ENCODE results near the gene GCK.

DNA sequence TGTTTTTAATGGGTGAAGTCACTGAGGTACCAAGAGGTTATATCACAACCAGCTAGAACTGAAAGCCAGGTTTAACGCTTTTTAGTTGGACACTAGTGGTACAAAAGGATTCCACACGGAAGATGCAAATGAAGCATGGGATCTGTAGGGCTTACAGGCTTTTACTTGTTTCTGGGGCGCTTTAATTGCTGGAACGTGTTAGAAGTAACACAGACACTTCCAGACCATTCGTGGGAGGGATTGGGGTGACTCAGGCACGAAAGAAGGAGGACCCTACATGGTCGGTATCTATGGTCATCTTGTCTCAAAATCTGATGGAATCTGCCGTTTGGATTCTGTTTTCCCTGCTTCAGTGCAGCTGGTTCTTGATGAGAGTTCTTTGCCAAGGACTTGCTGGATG, 12.6 kb upstream of the GCK start:
- TF ChIP-seq, protein P1, sequence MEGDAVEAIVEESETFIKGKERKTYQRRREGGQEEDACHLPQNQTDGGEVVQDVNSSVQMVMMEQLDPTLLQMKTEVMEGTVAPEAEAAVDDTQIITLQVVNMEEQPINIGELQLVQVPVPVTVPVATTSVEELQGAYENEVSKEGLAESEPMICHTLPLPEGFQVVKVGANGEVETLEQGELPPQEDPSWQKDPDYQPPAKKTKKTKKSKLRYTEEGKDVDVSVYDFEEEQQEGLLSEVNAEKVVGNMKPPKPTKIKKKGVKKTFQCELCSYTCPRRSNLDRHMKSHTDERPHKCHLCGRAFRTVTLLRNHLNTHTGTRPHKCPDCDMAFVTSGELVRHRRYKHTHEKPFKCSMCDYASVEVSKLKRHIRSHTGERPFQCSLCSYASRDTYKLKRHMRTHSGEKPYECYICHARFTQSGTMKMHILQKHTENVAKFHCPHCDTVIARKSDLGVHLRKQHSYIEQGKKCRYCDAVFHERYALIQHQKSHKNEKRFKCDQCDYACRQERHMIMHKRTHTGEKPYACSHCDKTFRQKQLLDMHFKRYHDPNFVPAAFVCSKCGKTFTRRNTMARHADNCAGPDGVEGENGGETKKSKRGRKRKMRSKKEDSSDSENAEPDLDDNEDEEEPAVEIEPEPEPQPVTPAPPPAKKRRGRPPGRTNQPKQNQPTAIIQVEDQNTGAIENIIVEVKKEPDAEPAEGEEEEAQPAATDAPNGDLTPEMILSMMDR (IDR thresholded peaks at IDR 0.05): no peak
- TF ChIP-seq EP300 (IDR thresholded peaks at IDR 0.05) (no peak), POLR2A (IDR thresholded peaks at IDR 0.05) (no peak)
